GM18499 (cell line): ENCODE measurements around the gene SAMD11.

Source experiments
- ATAC-seq: cut with Tn5 transposase; IDR thresholded peaks from one replicate; pipeline ENCODE4 v1.9.1; 2021; ENCODE audit warnings: moderate number of reproducible peaks; ENCODE audit not compliant: insufficient read depth, unreplicated experiment

The SAMD11 gene

GRCh38 chr1:915295-916172 lies 8.2 kb upstream of the SAMD11 start:
- no peak for ATAC-seq

DNA sequence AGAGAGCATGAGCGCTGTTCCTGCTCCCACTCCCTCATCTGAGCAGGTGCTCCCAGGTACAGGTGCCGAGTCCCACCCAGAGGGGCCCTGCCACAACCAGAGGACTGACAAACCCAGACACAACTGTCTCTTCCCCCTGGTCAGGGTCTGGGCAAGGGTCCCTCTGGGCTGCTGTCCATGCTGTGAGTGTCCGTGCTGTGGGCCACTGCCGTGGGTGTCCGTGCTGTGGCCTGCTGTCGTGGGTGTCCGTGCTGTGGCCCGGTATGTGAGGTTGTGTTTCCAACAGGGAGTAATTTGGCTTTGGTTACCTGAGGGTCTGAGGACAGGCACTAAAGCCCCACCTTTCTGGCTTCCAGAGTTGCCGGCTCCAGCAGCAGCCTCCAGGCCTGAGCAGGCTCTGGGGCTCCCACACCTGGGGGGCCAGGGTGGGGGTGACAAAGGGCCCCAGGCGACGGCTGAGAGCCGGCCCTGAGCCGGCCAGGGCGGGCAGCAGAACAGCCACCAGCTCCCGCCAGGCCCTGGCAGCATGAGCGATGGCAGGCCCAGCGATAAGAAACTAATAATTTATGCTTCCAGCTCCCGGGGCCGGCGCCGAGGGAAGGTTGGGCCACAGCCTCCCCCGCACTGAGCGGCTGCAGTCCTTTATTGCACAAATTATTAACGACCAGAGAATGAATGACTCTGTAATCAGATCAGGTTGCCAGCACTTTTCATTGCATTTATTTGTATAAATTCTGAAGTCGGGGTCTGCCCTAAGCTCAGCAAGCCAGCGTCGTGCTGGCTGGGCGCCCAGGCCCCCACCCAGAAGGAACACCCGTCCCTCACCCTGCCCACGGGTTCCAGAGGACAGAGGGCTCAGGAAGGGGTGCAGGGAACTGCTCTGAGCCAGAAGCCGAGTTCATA lies 7.3 kb upstream of the SAMD11 start:
- ATAC-seq = no peak

DNA sequence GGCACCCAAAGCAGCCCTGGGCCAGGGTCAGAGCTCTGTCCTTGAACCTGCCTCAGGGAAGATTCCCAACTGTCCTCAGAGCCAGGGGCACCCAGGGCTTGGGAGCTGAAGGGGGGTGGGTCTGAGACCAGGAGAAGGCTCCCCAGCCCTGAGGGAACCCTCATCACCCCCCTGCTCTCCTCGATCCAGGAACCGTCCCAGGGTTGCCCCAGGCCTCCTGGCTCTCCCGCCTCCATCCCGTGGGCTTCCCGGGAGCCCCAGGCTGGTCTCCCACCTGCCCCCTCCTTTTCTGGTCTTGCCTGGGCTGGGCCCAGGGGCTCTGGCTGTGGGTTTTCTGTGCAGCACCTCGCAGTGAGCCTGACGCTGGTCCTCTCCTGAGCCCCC lies 6.7 kb upstream of the SAMD11 start:
- no peak for ATAC-seq

- no peak for ATAC-seq
These were observed 6.1 kb upstream of the SAMD11 start for GRCh38 chr1:917466-918091.

DNA sequence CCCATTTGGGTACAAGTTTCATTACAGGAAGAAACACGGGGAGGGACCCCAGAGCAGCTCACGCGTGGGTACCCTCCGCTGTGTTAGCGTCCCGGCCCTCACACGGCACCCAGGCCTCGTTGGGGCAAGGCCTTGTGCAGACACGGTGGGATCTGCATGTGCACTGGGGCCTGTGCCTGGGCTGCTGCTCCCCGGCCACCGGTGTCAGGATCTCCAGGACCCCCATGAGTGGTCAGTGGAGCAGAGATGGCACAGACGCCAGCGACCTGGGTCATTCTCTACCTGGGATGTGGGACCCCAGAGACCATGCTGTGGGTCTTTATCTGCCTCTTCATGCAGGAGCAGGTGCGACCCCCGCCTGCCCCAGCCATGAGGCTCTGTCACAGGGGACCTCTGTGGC lies 5.4 kb upstream of the SAMD11 start:
- ATAC-seq = no peak

GRCh38 chr1:918843-919242 lies 4.9 kb upstream of the SAMD11 start:
- ATAC-seq = no peak

GRCh38 chr1:919271-919872 lies 4.4 kb upstream of the SAMD11 start:
- ATAC-seq = no peak

DNA sequence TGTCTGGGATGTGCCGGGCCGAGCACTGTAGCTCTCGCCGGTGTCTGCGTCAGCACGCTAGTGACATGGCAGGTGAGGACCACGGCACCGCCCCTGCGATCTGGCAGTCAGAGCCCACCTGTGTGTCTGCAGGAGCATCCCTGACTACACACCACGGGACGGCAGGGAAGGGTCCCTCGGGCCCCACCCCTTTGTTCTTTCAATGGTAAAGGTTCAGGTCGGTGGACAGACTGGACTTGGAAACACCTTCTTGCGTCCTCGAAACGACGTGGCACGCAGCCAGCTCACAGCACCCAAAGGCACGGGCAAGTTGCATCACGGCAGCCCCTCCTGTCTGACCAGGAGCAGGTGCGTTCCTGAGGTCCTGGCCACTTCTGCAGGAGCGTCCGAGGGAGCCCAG lies 3.7 kb upstream of the SAMD11 start:
- no peak for ATAC-seq

GRCh38 chr1:920521-920920 lies 3.2 kb upstream of the SAMD11 start:
- ATAC-seq = no peak

- no peak for ATAC-seq
These were observed 2.5 kb upstream of the SAMD11 start for GRCh38 chr1:921011-921837.

DNA sequence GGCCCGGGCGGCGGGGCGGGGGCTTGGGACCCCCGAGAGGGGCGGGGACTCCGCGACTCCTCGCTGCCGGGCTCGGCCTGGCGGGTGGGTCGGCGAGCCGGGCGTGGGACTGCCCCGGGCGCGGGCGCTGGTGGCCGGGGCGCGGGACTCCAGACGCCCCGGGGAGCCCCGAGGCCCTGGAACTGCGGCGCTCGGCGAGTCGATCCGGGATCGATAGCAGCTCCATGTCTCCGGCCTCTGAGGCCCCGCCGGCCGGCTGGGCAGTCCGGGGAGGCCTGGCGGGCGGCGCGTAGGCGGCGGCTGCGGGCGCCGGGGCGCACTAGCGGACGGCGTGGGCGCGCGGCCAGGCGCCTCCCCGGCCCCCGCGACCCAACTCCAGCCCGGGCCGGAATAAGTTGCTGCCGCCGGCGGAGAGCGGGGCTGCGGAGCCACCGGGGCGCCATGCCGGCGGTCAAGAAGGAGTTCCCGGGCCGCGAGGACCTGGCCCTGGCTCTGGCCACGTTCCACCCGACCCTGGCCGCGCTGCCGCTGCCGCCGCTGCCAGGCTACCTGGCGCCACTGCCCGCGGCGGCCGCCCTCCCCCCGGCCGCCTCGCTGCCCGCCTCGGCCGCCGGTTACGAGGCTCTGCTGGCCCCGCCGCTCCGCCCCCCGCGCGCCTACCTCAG lies 400 bp downstream of the SAMD11 start:
- ATAC-seq = no peak

- no peak for ATAC-seq
These were observed 1.2 kb downstream of the SAMD11 start for GRCh38 chr1:924656-925560.

- ATAC-seq = no peak
These were observed 2.1 kb downstream of the SAMD11 start for GRCh38 chr1:925561-926421.

DNA sequence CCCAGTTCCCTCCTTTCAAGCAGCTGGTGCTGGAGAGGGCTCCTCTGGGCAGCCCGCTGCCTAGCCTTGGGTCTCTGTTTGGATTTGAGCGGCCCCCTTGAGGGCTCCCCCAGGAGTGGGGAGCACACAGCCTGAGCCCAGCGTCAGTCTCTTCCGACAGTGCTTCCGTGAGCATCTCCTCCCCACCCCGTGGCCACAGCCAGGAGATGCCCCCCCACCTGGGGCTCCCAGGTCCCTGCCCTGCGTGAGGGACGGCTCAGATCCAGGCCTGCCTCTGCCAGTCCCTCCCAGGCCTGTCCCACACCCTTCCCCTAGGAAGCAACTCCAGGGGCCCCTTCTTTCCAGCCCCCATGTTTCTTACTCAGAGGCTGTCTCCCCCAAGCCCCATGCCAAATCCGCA lies 3.5 kb downstream of the SAMD11 start:
- ATAC-seq = no peak

- ATAC-seq = no peak
These were observed 4.0 kb downstream of the SAMD11 start for GRCh38 chr1:927748-928147.

- no peak for ATAC-seq
These were observed 5.3 kb downstream of the SAMD11 start for GRCh38 chr1:928825-929661.
